ENCODE measurements around the gene KIF5B.

KIF5B gene

DNA sequence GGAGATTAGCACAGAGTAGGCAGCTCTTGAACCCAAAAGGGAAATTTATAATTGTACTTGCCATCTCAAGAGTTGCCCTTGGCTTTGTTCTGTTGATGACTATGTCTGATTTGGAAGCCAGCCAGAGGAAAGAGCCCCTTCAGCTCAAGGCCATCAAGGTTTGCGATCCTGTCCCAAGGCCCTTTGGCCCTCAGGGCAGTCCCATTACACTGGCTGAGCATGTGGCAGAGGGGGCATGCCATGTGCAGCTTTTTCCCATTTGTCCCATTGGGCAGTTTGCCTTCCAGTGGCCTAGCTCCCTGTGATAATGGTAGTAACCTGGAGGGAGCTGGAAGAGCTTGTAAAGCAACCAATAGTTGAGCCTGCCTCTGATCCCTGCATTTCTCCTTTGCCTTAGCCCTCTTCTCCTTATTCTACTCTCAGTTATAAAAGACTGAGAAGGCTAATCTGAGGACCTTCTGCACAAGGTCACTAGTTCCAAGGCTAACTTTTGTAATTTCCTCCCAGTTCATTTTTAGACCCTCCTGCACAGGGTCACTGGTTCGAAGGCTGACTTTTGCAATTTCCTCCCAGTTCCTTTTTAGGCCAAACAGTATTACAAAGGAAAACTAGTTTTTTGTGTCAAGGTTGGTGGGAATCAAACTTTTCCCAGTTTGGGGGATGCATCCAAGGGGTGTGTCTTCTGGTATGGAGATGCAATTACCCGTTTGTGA, 96.6 kb downstream of the KIF5B start:
- no peak for DNase-seq
